ENCODE measurements around the gene TMA7B. TPM values are rescaled to one million over a fixed set of nuclear protein-coding genes. Genes with fewer than 3 reads are reported as not detected.
A peak's percentile ranks its signal among the peaks of the same experiment; 100 is the strongest.

Gene TMA7B
- total and polyA plus RNA-seq, 12 donors, result not detected

- intact Hi-C loops (cut with DNase I), result no loop called here
- no peak for DNase-seq
- no peak for ATAC-seq
- H3K27ac ChIP-seq, result no peak overlapping the region
- H3K36me3 ChIP-seq, result no peaks in the 10 kb centered on the region
- TF ChIP-seq, protein P1, sequence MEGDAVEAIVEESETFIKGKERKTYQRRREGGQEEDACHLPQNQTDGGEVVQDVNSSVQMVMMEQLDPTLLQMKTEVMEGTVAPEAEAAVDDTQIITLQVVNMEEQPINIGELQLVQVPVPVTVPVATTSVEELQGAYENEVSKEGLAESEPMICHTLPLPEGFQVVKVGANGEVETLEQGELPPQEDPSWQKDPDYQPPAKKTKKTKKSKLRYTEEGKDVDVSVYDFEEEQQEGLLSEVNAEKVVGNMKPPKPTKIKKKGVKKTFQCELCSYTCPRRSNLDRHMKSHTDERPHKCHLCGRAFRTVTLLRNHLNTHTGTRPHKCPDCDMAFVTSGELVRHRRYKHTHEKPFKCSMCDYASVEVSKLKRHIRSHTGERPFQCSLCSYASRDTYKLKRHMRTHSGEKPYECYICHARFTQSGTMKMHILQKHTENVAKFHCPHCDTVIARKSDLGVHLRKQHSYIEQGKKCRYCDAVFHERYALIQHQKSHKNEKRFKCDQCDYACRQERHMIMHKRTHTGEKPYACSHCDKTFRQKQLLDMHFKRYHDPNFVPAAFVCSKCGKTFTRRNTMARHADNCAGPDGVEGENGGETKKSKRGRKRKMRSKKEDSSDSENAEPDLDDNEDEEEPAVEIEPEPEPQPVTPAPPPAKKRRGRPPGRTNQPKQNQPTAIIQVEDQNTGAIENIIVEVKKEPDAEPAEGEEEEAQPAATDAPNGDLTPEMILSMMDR (IDR thresholded peaks at IDR 0.05), result no peak
- no peak overlapping the region for H3K4me3 ChIP-seq
- peaks cover 0 to 65% (median 30%) of the 10 kb centered on the region in 7 donors for H3K27me3 ChIP-seq
- no peaks in the 10 kb centered on the region for H3K9me3 ChIP-seq
- 91 to 92% methylated on average over 9 of the region's 9 CpGs for WGBS, 2 donors
- peaks cover 0 to 14% (median 0%) of the 10 kb centered on the region in 9 donors for H3K4me1 ChIP-seq
Measured at GRCh38 chr22:39914584-39914983, 45.6 kb upstream of the TMA7B start.

DNA sequence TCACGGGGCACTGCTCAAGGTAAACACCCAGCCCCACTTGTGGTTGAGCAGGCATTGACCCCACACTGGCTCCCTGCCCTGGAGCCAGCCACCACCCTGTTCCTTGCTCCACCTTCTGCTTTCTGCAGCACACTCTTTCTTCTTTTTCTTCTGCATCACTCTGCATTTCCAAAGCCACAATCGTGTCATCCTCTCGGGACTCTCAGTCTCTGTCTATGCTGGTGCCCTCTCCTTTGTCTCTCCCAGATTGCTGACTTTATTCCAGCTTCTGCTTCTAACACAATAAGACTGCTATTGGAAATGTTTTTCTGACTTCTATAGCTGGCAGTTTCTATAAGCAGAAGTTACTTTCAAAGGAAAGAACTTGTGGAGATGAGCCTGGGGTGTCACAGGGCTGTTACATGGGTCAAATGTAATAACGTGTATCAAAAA, 44.9 kb upstream of the TMA7B start:
- DNase-seq (no peak), ATAC-seq (no peak)
- H3K4me1 ChIP-seq, result peaks cover 0 to 14% (median 0%) of the 10 kb centered on the region in 9 donors
- H3K27me3 ChIP-seq, result peaks cover 0 to 60% (median 29%) of the 10 kb centered on the region in 7 donors
- no peak overlapping the region for H3K4me3 ChIP-seq
- 68% methylated on average over 4 of the region's 4 CpGs for WGBS, 2 donors
- no peaks in the 10 kb centered on the region for H3K36me3 ChIP-seq
- H3K27ac ChIP-seq, result no peak overlapping the region
- TF ChIP-seq, protein P1 (IDR thresholded peaks at IDR 0.05), result no peak
- H3K9me3 ChIP-seq, result no peaks in the 10 kb centered on the region
- intact Hi-C loops (cut with DNase I), result no loop called here

- peaks cover 0 to 14% (median 0%) of the 10 kb centered on the region in 9 donors for H3K4me1 ChIP-seq
- ATAC-seq (no peak), DNase-seq (no peak)
- H3K36me3 ChIP-seq, result no peaks in the 10 kb centered on the region
- no peak overlapping the region for H3K27ac ChIP-seq
- TF ChIP-seq, protein P1 (IDR thresholded peaks at IDR 0.05), result no peak
- peaks cover 0 to 53% (median 25%) of the 10 kb centered on the region in 7 donors for H3K27me3 ChIP-seq
- WGBS, 2 donors, result 77 to 84% methylated on average over 3 of the region's 3 CpGs
- H3K4me3 ChIP-seq, result no peak overlapping the region
- intact Hi-C loops (cut with DNase I), result no loop called here
- no peaks in the 10 kb centered on the region for H3K9me3 ChIP-seq
Measured at GRCh38 chr22:39916496-39916895, 43.7 kb upstream of the TMA7B start.

- no peaks in the 10 kb centered on the region for H3K9me3 ChIP-seq
- peaks cover 0 to 46% (median 18%) of the 10 kb centered on the region in 7 donors for H3K27me3 ChIP-seq
- WGBS, 2 donors, result 67 to 74% methylated on average over 5 of the region's 5 CpGs
- intact Hi-C loops (cut with DNase I), result no loop called here
- H3K4me3 ChIP-seq, result no peak overlapping the region
- no peak for ATAC-seq
- no peak for DNase-seq
- peaks cover 0 to 14% (median 0%) of the 10 kb centered on the region in 9 donors for H3K4me1 ChIP-seq
- TF ChIP-seq, protein P1 (IDR thresholded peaks at IDR 0.05), result no peak
- no peaks in the 10 kb centered on the region for H3K36me3 ChIP-seq
- H3K27ac ChIP-seq, result peak overlapping the region in 1 of 10 donors; percentile 42
Measured at GRCh38 chr22:39917197-39917643, 43.0 kb upstream of the TMA7B start.

All from heart right ventricle (tissue), 16 donors.